IMR-90 (cell line): ENCODE measurements around the gene QTRT2. TPM values are rescaled to one million over a fixed set of nuclear protein-coding genes. Genes with fewer than 3 reads are reported as not detected.

Experiments
- ATAC-seq: fragments of 200-7000 bp; cut with Tn5 transposase; 2 replicates; pipeline ENCODE4 v1.9.1; 2020; ENCODE audit warnings: low read depth, mild to moderate bottlenecking, moderate library complexity
- BruUV-seq: library from RNA; stranded (reverse); fragments of 400-500 nt; replicated peaks from 2 replicates; lab custom pipeline; 2021; lab: Mats Ljungman, UMichigan
- CTCF ChIA-PET: fragments of 300-600 bp; formaldehyde crosslinking; extraction: SDS; loops from one replicate; lab custom pipeline; 2021; ENCODE audit warnings: antibody characterized with exemption; lab: Yijun Ruan, JAX
- POLR2A ChIA-PET: fragments of 300-600 bp; sonication (Branson Sonifier 250); formaldehyde crosslinking; loops from one replicate; lab custom pipeline; 2022; ENCODE audit warnings: antibody characterized with exemption; ENCODE audit not compliant: unreplicated experiment; lab: Charles Lee
- DNase-seq: peaks from one replicate; pipeline ENCODE4 v3.0.0; 2013
- H2AFZ ChIP-seq: replicated peaks from 2 replicates; pipeline ENCODE3; 2013; ENCODE audit warnings: low read length, mild to moderate bottlenecking; ENCODE audit not compliant: poor library complexity
- H2AK5ac ChIP-seq: 2 replicates; pipeline ENCODE4 v1.6.1; 2013; ENCODE audit warnings: low read depth, low read length, inconsistent platforms
- H2AK9ac ChIP-seq: replicated peaks from 2 replicates; pipeline ENCODE3; 2013; ENCODE audit warnings: mild to moderate bottlenecking, low read depth, low read length, moderate library complexity; ENCODE audit not compliant: poor library complexity
- H2BK120ac ChIP-seq: 2 replicates; pipeline ENCODE4 v1.6.1; 2013; ENCODE audit warnings: low read depth, low read length, inconsistent platforms
- H2BK15ac ChIP-seq: 3 replicates; pipeline ENCODE4 v1.6.1; 2013; ENCODE audit warnings: low read depth, low read length, inconsistent platforms
- H2BK20ac ChIP-seq: 2 replicates; pipeline ENCODE4 v1.6.1; 2013; ENCODE audit warnings: low read depth, mild to moderate bottlenecking, inconsistent platforms, low read length, moderate library complexity
- H2BK5ac ChIP-seq: 2 replicates; pipeline ENCODE4 v1.6.1; 2013; ENCODE audit warnings: mild to moderate bottlenecking, low read depth, low read length, inconsistent platforms; ENCODE audit not compliant: poor library complexity, severe bottlenecking
- H3K14ac ChIP-seq: replicated peaks from 2 replicates; pipeline ENCODE4 v1.6.1; 2013; ENCODE audit warnings: low read depth, low read length, inconsistent platforms
- H3K18ac ChIP-seq: 2 replicates; pipeline ENCODE4 v1.6.1; 2013; ENCODE audit warnings: low read depth, low read length, control low read depth
- H3K23ac ChIP-seq: 2 replicates; pipeline ENCODE4 v1.6.1; 2013; ENCODE audit warnings: low read depth, low read length, inconsistent platforms
- H3K27ac ChIP-seq: 2 replicates; pipeline ENCODE4 v1.5.1; 2013; ENCODE audit warnings: mild to moderate bottlenecking, control low read depth, low read length; ENCODE audit not compliant: insufficient read depth
- H3K27me3 ChIP-seq: 2 replicates; pipeline ENCODE4 v1.6.1; 2013; ENCODE audit warnings: low read length; ENCODE audit not compliant: control insufficient read depth, insufficient read depth
- H3K36me3 ChIP-seq: 2 replicates; pipeline ENCODE4 v1.6.1; 2013; ENCODE audit warnings: low read length, mixed read lengths; ENCODE audit not compliant: control insufficient read depth, insufficient read depth
- H3K4ac ChIP-seq: 2 replicates; pipeline ENCODE4 v1.6.1; 2013; ENCODE audit warnings: low read depth, low read length, inconsistent platforms
- H3K4me1 ChIP-seq: 2 replicates; pipeline ENCODE4 v1.6.1; 2013; ENCODE audit warnings: low read length, mixed read lengths; ENCODE audit not compliant: control insufficient read depth, insufficient read depth
- H3K4me2 ChIP-seq: 2 replicates; pipeline ENCODE4 v1.6.1; 2013; ENCODE audit warnings: low read depth, mild to moderate bottlenecking, control low read depth, low read length, moderate library complexity
- H3K4me3 ChIP-seq: 2 replicates; pipeline ENCODE4 v1.5.1; 2013; ENCODE audit warnings: low read depth, mild to moderate bottlenecking, control low read depth, low read length, moderate library complexity; ENCODE audit not compliant: insufficient read depth
- H3K56ac ChIP-seq: 2 replicates; pipeline ENCODE4 v1.6.1; 2013; ENCODE audit warnings: low read length, inconsistent platforms; ENCODE audit not compliant: insufficient read depth; ENCODE audit errors: extremely low read depth
- H3K79me1 ChIP-seq, 2 experiments: 2 replicates each; pipeline ENCODE4 v1.6.1; 2013; ENCODE audit warnings: low read length in 2 of 2, inconsistent platforms in 1 of 2, low read depth in 1 of 2
- H3K9ac ChIP-seq: 2 replicates; pipeline ENCODE4 v1.6.1; 2013; ENCODE audit warnings: low read depth, low read length, control low read depth
- H3K9me1 ChIP-seq: 2 replicates; pipeline ENCODE4 v1.6.1; 2013; ENCODE audit warnings: low read length, inconsistent platforms; ENCODE audit not compliant: insufficient read depth
- H3K9me3 ChIP-seq: 2 replicates; pipeline ENCODE4 v1.6.1; 2013; ENCODE audit warnings: low read length; ENCODE audit not compliant: control insufficient read depth, insufficient read depth
- H4K20me1 ChIP-seq: 2 replicates; pipeline ENCODE4 v1.6.1; 2013; ENCODE audit warnings: low read length, inconsistent platforms; ENCODE audit not compliant: insufficient read depth
- H4K5ac ChIP-seq: 2 replicates; pipeline ENCODE4 v1.6.1; 2013; ENCODE audit warnings: mild to moderate bottlenecking, low read depth, low read length, control low read depth
- H4K8ac ChIP-seq, 2 experiments: 2 replicates each; pipeline ENCODE4 v1.6.1; 2013; ENCODE audit warnings: low read depth in 2 of 2, low read length in 2 of 2, control low read depth in 1 of 2, inconsistent platforms in 1 of 2
- H4K91ac ChIP-seq: 2 replicates; pipeline ENCODE4 v1.6.1; 2013; ENCODE audit warnings: low read depth, low read length, inconsistent platforms; ENCODE audit not compliant: insufficient read depth
- CEBPB ChIP-seq: IDR thresholded peaks from 2 replicates; pipeline ENCODE4 v1.6.1; 2012; ENCODE audit warnings: low read depth, low read length, improper control_type of control experiment
- CHD1 ChIP-seq: IDR thresholded peaks from 2 replicates; pipeline ENCODE4 v1.6.1; 2012; ENCODE audit warnings: low read depth, low read length, improper control_type of control experiment
- ELK1 ChIP-seq: fragments of 150-350 bp; IDR thresholded peaks from 2 replicates; pipeline ENCODE4 v1.6.1; 2016; ENCODE audit warnings: low read depth, mild to moderate bottlenecking, low read length, moderate library complexity, borderline replicate concordance
- RFX5 ChIP-seq: IDR thresholded peaks from 2 replicates; pipeline ENCODE4 v1.8.0; 2012; ENCODE audit warnings: low read depth, mild to moderate bottlenecking, low read length, moderate library complexity
- WGBS, 2 experiments: methylation state at CpG; one replicate each; pipeline versions ENCODE4 v1.1.5 to v1.1.7; 2013; ENCODE audit warnings: missing lambda C conversion rate in 2 of 2; ENCODE audit not compliant: insufficient read length in 1 of 2; ENCODE audit errors: extremely low coverage in 2 of 2; 5-methylcytosine and 5-hydroxymethylcytosine counted together
- dilution Hi-C: fragments of 300-500 bp; cut with HindIII; formaldehyde crosslinking; loops from one replicate; pipeline ENCODE4 v1.14.3; 2018; ENCODE audit warnings: low sequenced_read_pairs; ENCODE audit not compliant: unreplicated experiment
- in situ Hi-C: fragments of 300-500 bp; cut with MboI; formaldehyde crosslinking; loops from 3 replicates; pipeline ENCODE4 v1.14.3; 2019; ENCODE audit warnings: low sequenced_read_pairs, inconsistent platforms, mixed read lengths
- intact Hi-C: fragments of 100-400 bp; cut with micrococcal nuclease; formaldehyde crosslinking; loops from 2 replicates; pipeline ENCODE4 v1.10.0; 2022
- polyA plus RNA-seq, 3 experiments: library from polyadenylated mRNA; depleted of rRNA; stranded (reverse); fragments of >200 nt; gene quantifications; 2 replicates each; pipeline ENCODE4 v1.2.3, GENCODE V29; 2012; ENCODE audit warnings: low replicate concordance in 1 of 3
- total RNA-seq: library from RNA; depleted of rRNA; stranded (reverse); fragments of >200 nt; gene quantifications from 2 replicates; pipeline ENCODE4 v1.2.3, GENCODE V29; 2012

Gene QTRT2
- total and polyA plus RNA-seq, 2 of the 4 experiments (the other 2 are of a cell fraction), result 7.3 to 15.6 TPM

GRCh38 chr3:114057011-114057347 lies 442 bp downstream of the QTRT2 start:
- in situ Hi-C loops, result no loop called here
- Histone ChIP-seq H3K79me1 (peaks cover 13 to 43% of the 10 kb centered on the region in 2 experiments; a peak in 2 of 4 replicates), H3K9ac (peak overlapping the region; percentile 73), H3K4me3 (peak overlapping the region; percentile 76), H3K9me3 (no peaks in the 10 kb centered on the region), H4K20me1 (no peaks in the 10 kb centered on the region), H3K4ac (peak overlapping the region; percentile 91), H3K23ac (peak overlapping the region; percentile 86), H3K56ac (peak overlapping the region; percentile 48), H3K14ac (peak overlapping the region; percentile 95; the same call in 1 of the 2 replicates), H3K4me2 (peak overlapping the region; percentile 79), H3K27me3 (no peaks in the 10 kb centered on the region), H3K27ac (peak overlapping the region; percentile 68; the same call in 1 of the 2 replicates), H2BK15ac (peak overlapping the region; percentile 66; the same call in 1 of the 3 replicates), H2AFZ (peak overlapping the region; percentile 99), H3K36me3 (no peaks in the 10 kb centered on the region), H2BK20ac (no peak overlapping the region), H2BK5ac (peak overlapping the region; percentile 73), H2AK9ac (peak overlapping the region; percentile 75), H2AK5ac (no peak overlapping the region), H4K91ac (no peak overlapping the region), H2BK120ac (peak overlapping the region; percentile 88), H3K18ac (no peak overlapping the region), H4K5ac (peak overlapping the region; percentile 86), H3K4me1 (no peaks in the 10 kb centered on the region), H4K8ac (peak overlapping the region; percentile 68 to 98), H3K9me1 (no peaks in the 10 kb centered on the region)
- DNase-seq, result no peak
- no peak for TF ChIP-seq ELK1
- TF ChIP-seq CEBPB, result no peak
- no peak for TF ChIP-seq RFX5
- no peak for TF ChIP-seq CHD1
- peak; percentile 1; the same call in 1 of the 2 replicates for ATAC-seq
- dilution Hi-C loops, result no loop called here
- no TSS peak for BruUV-seq
- CTCF ChIA-PET, result no interaction called here
- intact Hi-C loops, result loop anchor here (5.0 to 10.0 kb wide), 2 partner anchors 220 to 312 kb away; partner anchors contain the start of genes ATP6V1A, GRAMD1C and NAA50
- WGBS, 2 experiments, result 0% methylated on average over 4 of the region's 8 CpGs; no CpG with 5 or more reads in 1 of the 2 experiments
- POLR2A ChIA-PET, result no interaction called here
